Activated naive CD4-positive, alpha-beta T cell treated with anti-CD3 and anti-CD28 coated beads, Interleukin-2, amount 10 ng/mL, durations not matched to agents 7 days and 5 days (primary cell): ENCODE results near the gene ASCC1.

Source experiments
- CTCF ChIA-PET: fragments of 350-600 bp; sonication (Branson Sonifier 250); formaldehyde crosslinking; loops from one replicate; lab custom pipeline; 2021; ENCODE audit warnings: antibody characterized with exemption; lab: Charles Lee
- DNase-seq: peaks from one replicate; pipeline ENCODE4 v3.0.0-alpha.2; 2020
- H3K27ac Mint-ChIP-seq: one replicate; pipeline ENCODE4 v1.8.0; 2021; ENCODE audit warnings: mild to moderate bottlenecking, moderate library complexity, mixed read lengths
- H3K27me3 Mint-ChIP-seq: one replicate; pipeline ENCODE4 v1.8.0; 2021; ENCODE audit warnings: mild to moderate bottlenecking, mixed read lengths
- H3K36me3 Mint-ChIP-seq: one replicate; pipeline ENCODE4 v1.8.0; 2021; ENCODE audit warnings: mixed read lengths
- H3K4me1 Mint-ChIP-seq: one replicate; pipeline ENCODE4 v1.8.0; 2021; ENCODE audit warnings: mixed read lengths
- H3K4me3 Mint-ChIP-seq: one replicate; pipeline ENCODE4 v1.8.0; 2021; ENCODE audit warnings: mild to moderate bottlenecking, moderate library complexity, mixed read lengths
- H3K9me3 Mint-ChIP-seq: one replicate; pipeline ENCODE4 v1.8.0; 2021; ENCODE audit warnings: mixed read lengths

The ASCC1 gene

GRCh38 chr10:72194949-72195348 is 21.1 kb downstream of the ASCC1 start:
- H3K4me3 Mint-ChIP-seq = no peak overlapping the region
- no peaks in the 10 kb centered on the region for H3K27me3 Mint-ChIP-seq
- no peaks in the 10 kb centered on the region for H3K4me1 Mint-ChIP-seq
- DNase-seq = no peak
- H3K27ac Mint-ChIP-seq = no peak overlapping the region
- H3K9me3 Mint-ChIP-seq = no peaks in the 10 kb centered on the region
- CTCF ChIA-PET = no interaction called here
- peaks cover 21% of the 10 kb centered on the region for H3K36me3 Mint-ChIP-seq

GRCh38 chr10:72186982-72187330 is 29.1 kb downstream of the ASCC1 start:
- Mint-ChIP-seq H3K27ac (no peak overlapping the region), H3K27me3 (no peaks in the 10 kb centered on the region), H3K36me3 (peaks cover 37% of the 10 kb centered on the region), H3K4me1 (peaks cover 8% of the 10 kb centered on the region), H3K4me3 (no peak overlapping the region), H3K9me3 (peaks cover 7% of the 10 kb centered on the region)
- CTCF ChIA-PET = interaction anchor here (0.7 kb wide), 2 partner anchors 19 to 154 kb away, joined by 4 read pairs; no protein-coding TSS in a partner anchor
- no peak for DNase-seq

- H3K27me3 Mint-ChIP-seq = no peaks in the 10 kb centered on the region
- H3K27ac Mint-ChIP-seq = no peak overlapping the region
- H3K36me3 Mint-ChIP-seq = peaks cover 40% of the 10 kb centered on the region
- H3K4me1 Mint-ChIP-seq = peaks cover 8% of the 10 kb centered on the region
- no peak overlapping the region for H3K4me3 Mint-ChIP-seq
- peaks cover 7% of the 10 kb centered on the region for H3K9me3 Mint-ChIP-seq
- CTCF ChIA-PET = interaction anchor here (0.7 kb wide), 2 partner anchors 18 to 155 kb away, joined by 4 read pairs; no protein-coding TSS in a partner anchor
- no peak for DNase-seq
These were observed 29.7 kb downstream of the ASCC1 start for GRCh38 chr10:72186258-72186981.

GRCh38 chr10:72184156-72184555 is 31.9 kb downstream of the ASCC1 start:
- CTCF ChIA-PET = interaction anchor here (0.7 to 1.7 kb wide), 2 partner anchors 56 to 136 kb away, joined by 3 to 4 read pairs; no protein-coding TSS in a partner anchor
- H3K36me3 Mint-ChIP-seq = peaks cover 44% of the 10 kb centered on the region
- no peak overlapping the region for H3K4me3 Mint-ChIP-seq
- peaks cover 7% of the 10 kb centered on the region for H3K9me3 Mint-ChIP-seq
- no peaks in the 10 kb centered on the region for H3K27me3 Mint-ChIP-seq
- peaks cover 8% of the 10 kb centered on the region for H3K4me1 Mint-ChIP-seq
- DNase-seq = no peak
- H3K27ac Mint-ChIP-seq = no peak overlapping the region

GRCh38 chr10:72177454-72177853 is 38.6 kb downstream of the ASCC1 start:
- Mint-ChIP-seq H3K27ac (no peak overlapping the region), H3K4me1 (no peaks in the 10 kb centered on the region), H3K9me3 (no peaks in the 10 kb centered on the region), H3K27me3 (no peaks in the 10 kb centered on the region), H3K36me3 (peaks cover 24% of the 10 kb centered on the region), H3K4me3 (no peak overlapping the region)
- no peak for DNase-seq
- CTCF ChIA-PET = no interaction called here

GRCh38 chr10:72176701-72177100 is 39.4 kb downstream of the ASCC1 start:
- DNase-seq = no peak
- Mint-ChIP-seq H3K4me1 (peaks cover under 1% of the 10 kb centered on the region), H3K4me3 (no peak overlapping the region), H3K9me3 (no peaks in the 10 kb centered on the region), H3K36me3 (peaks cover 16% of the 10 kb centered on the region), H3K27ac (no peak overlapping the region), H3K27me3 (no peaks in the 10 kb centered on the region)
- CTCF ChIA-PET = interaction anchor here (0.9 kb wide), 1 partner anchor 29 kb away, joined by 3 read pairs; no protein-coding TSS in a partner anchor

GRCh38 chr10:72175149-72175548 is 40.9 kb downstream of the ASCC1 start:
- CTCF ChIA-PET = interaction anchor here (0.6 kb wide), 1 partner anchor 49 kb away, joined by 3 read pairs; no protein-coding TSS in a partner anchor
- no peak for DNase-seq
- H3K4me3 Mint-ChIP-seq = no peak overlapping the region
- H3K4me1 Mint-ChIP-seq = peaks cover 5% of the 10 kb centered on the region
- H3K9me3 Mint-ChIP-seq = no peaks in the 10 kb centered on the region
- H3K27ac Mint-ChIP-seq = no peak overlapping the region
- H3K27me3 Mint-ChIP-seq = no peaks in the 10 kb centered on the region
- peaks cover 14% of the 10 kb centered on the region for H3K36me3 Mint-ChIP-seq

GRCh38 chr10:72174297-72174662 is 41.8 kb downstream of the ASCC1 start:
- H3K9me3 Mint-ChIP-seq = no peaks in the 10 kb centered on the region
- H3K4me3 Mint-ChIP-seq = no peak overlapping the region
- no peak overlapping the region for H3K27ac Mint-ChIP-seq
- no peaks in the 10 kb centered on the region for H3K27me3 Mint-ChIP-seq
- H3K4me1 Mint-ChIP-seq = peaks cover 5% of the 10 kb centered on the region
- CTCF ChIA-PET = interaction anchor here (0.7 kb wide), 1 partner anchor 9 kb away, joined by 3 read pairs; no protein-coding TSS in a partner anchor
- DNase-seq = no peak
- peaks cover 12% of the 10 kb centered on the region for H3K36me3 Mint-ChIP-seq

- no peak overlapping the region for H3K4me3 Mint-ChIP-seq
- CTCF ChIA-PET = interaction anchor here (0.7 kb wide), 1 partner anchor 8 kb away, joined by 3 read pairs; no protein-coding TSS in a partner anchor
- H3K4me1 Mint-ChIP-seq = peaks cover 5% of the 10 kb centered on the region
- no peaks in the 10 kb centered on the region for H3K9me3 Mint-ChIP-seq
- no peak overlapping the region for H3K27ac Mint-ChIP-seq
- H3K36me3 Mint-ChIP-seq = peaks cover 7% of the 10 kb centered on the region
- DNase-seq = no peak
- no peaks in the 10 kb centered on the region for H3K27me3 Mint-ChIP-seq
These were observed 42.3 kb downstream of the ASCC1 start for GRCh38 chr10:72173619-72174296.

- Mint-ChIP-seq H3K4me3 (no peak overlapping the region), H3K36me3 (peaks cover 5% of the 10 kb centered on the region), H3K27ac (no peak overlapping the region), H3K9me3 (no peaks in the 10 kb centered on the region), H3K27me3 (no peaks in the 10 kb centered on the region), H3K4me1 (peaks cover 5% of the 10 kb centered on the region)
- DNase-seq = no peak
- CTCF ChIA-PET = no interaction called here
These were observed 42.8 kb downstream of the ASCC1 start for GRCh38 chr10:72173262-72173618.

- Mint-ChIP-seq H3K27me3 (no peaks in the 10 kb centered on the region), H3K27ac (no peak overlapping the region), H3K36me3 (peaks cover 8% of the 10 kb centered on the region), H3K4me3 (no peak overlapping the region), H3K4me1 (peaks cover 5% of the 10 kb centered on the region), H3K9me3 (no peaks in the 10 kb centered on the region)
- DNase-seq = no peak
- CTCF ChIA-PET = no interaction called here
These were observed 44.9 kb downstream of the ASCC1 start for GRCh38 chr10:72171175-72171630.

- CTCF ChIA-PET = no interaction called here
- Mint-ChIP-seq H3K9me3 (no peaks in the 10 kb centered on the region), H3K27ac (no peak overlapping the region), H3K4me1 (peaks cover 5% of the 10 kb centered on the region), H3K27me3 (no peaks in the 10 kb centered on the region), H3K36me3 (peaks cover 8% of the 10 kb centered on the region), H3K4me3 (no peak overlapping the region)
- DNase-seq = no peak
These were observed 45.3 kb downstream of the ASCC1 start for GRCh38 chr10:72170733-72171132.

GRCh38 chr10:72170263-72170662 is 45.8 kb downstream of the ASCC1 start:
- CTCF ChIA-PET = no interaction called here
- no peak overlapping the region for H3K27ac Mint-ChIP-seq

GRCh38 chr10:72167118-72167517 is 49.0 kb downstream of the ASCC1 start:
- CTCF ChIA-PET = interaction anchor here (0.7 kb wide), 1 partner anchor 11 kb away, joined by 3 read pairs; no protein-coding TSS in a partner anchor

More at GRCh38 chr10:72170263-72170662, 45.8 kb downstream of the ASCC1 start:
- Mint-ChIP-seq H3K9me3 (no peaks in the 10 kb centered on the region), H3K4me3 (no peak overlapping the region), H3K27me3 (no peaks in the 10 kb centered on the region), H3K4me1 (peaks cover 8% of the 10 kb centered on the region), H3K36me3 (peaks cover 8% of the 10 kb centered on the region)
- no peak for DNase-seq

More at GRCh38 chr10:72167118-72167517, 49.0 kb downstream of the ASCC1 start:
- no peak for DNase-seq
- Mint-ChIP-seq H3K27me3 (no peaks in the 10 kb centered on the region), H3K9me3 (no peaks in the 10 kb centered on the region), H3K27ac (no peak overlapping the region), H3K4me1 (peaks cover 17% of the 10 kb centered on the region), H3K4me3 (no peak overlapping the region), H3K36me3 (peaks cover 14% of the 10 kb centered on the region)
